Calu3 (cell line): ENCODE results near the gene FNDC3A. TPM values are rescaled to one million over a fixed set of nuclear protein-coding genes. Genes with fewer than 3 reads are reported as not detected.
"Not testable (repeated sequence)": the region's sequence is repeated elsewhere in the genome, so short reads cannot be mapped to it uniquely, and the experiment has no call there.

ENCODE experiments used
- BruUV-seq: library from RNA; stranded (reverse); fragments of 400-500 nt; replicated peaks from 2 replicates; lab custom pipeline; 2021; lab: Mats Ljungman, UMichigan
- CTCF ChIA-PET: fragments of 300-600 bp; sonication (Branson Sonifier 250); formaldehyde crosslinking; loops from one replicate; lab custom pipeline; 2022; ENCODE audit warnings: antibody characterized with exemption; lab: Charles Lee
- DNase-seq: peaks from one replicate; pipeline ENCODE4 v3.0.0; 2022
- H3K27ac Mint-ChIP-seq: one replicate; pipeline ENCODE4 v1.8.0; 2022; ENCODE audit warnings: mixed read lengths; ENCODE audit not compliant: unreplicated experiment
- H3K27me3 Mint-ChIP-seq: one replicate; pipeline ENCODE4 v1.8.0; 2022; ENCODE audit warnings: mixed read lengths; ENCODE audit not compliant: unreplicated experiment
- H3K36me3 Mint-ChIP-seq: one replicate; pipeline ENCODE4 v1.8.0; 2022; ENCODE audit warnings: mild to moderate bottlenecking, moderate library complexity, mixed read lengths; ENCODE audit not compliant: insufficient read depth, unreplicated experiment
- H3K4me1 Mint-ChIP-seq: one replicate; pipeline ENCODE4 v1.8.0; 2022; ENCODE audit warnings: mild to moderate bottlenecking, low read depth, mixed read lengths; ENCODE audit not compliant: unreplicated experiment
- H3K4me3 Mint-ChIP-seq: one replicate; pipeline ENCODE4 v1.8.0; 2022; ENCODE audit warnings: mild to moderate bottlenecking, low read depth, moderate library complexity, mixed read lengths; ENCODE audit not compliant: unreplicated experiment
- H3K9me3 Mint-ChIP-seq: one replicate; pipeline ENCODE4 v1.8.0; 2022; ENCODE audit warnings: low read depth, mixed read lengths; ENCODE audit not compliant: unreplicated experiment
- CTCF ChIP-seq: fragments of 200-600 bp; IDR thresholded peaks from one replicate; pipeline ENCODE4 v1.8.0; 2022; ENCODE audit warnings: antibody characterized with exemption; ENCODE audit not compliant: unreplicated experiment
- intact Hi-C: fragments of 100-400 bp; cut with micrococcal nuclease; formaldehyde crosslinking; loops from one replicate; pipeline ENCODE4 v1.10.0; 2022; ENCODE audit not compliant: unreplicated experiment
- total RNA-seq: library from RNA; stranded (reverse); gene quantifications from 2 replicates; pipeline ENCODE4 v1.2.3, GENCODE V29; 2022

The FNDC3A gene
- total RNA-seq, 1 experiment from 2014 or later = 36.2 TPM

GRCh38 chr13:49113526-49114286 is 138.0 kb downstream of the FNDC3A start:
- Mint-ChIP-seq H3K4me3 (peak overlapping the region; percentile 63), H3K36me3 (peaks cover 26% of the 10 kb centered on the region), H3K27ac (peak overlapping the region; percentile 86), H3K27me3 (no peaks in the 10 kb centered on the region), H3K4me1 (peaks cover 16% of the 10 kb centered on the region), H3K9me3 (no peaks in the 10 kb centered on the region)
- no peak for DNase-seq
- BruUV-seq = no TSS peak
- intact Hi-C loops = no loop called here
- no peak for TF ChIP-seq CTCF
- CTCF ChIA-PET = no interaction called here

GRCh38 chr13:49116873-49117272 is 141.2 kb downstream of the FNDC3A start:
- no TSS peak for BruUV-seq
- Mint-ChIP-seq H3K27me3 (no peaks in the 10 kb centered on the region), H3K36me3 (peaks cover 19% of the 10 kb centered on the region), H3K9me3 (peaks cover 3% of the 10 kb centered on the region), H3K27ac (no peak overlapping the region), H3K4me3 (no peak overlapping the region), H3K4me1 (peaks cover 16% of the 10 kb centered on the region)
- intact Hi-C loops = no loop called here
- CTCF ChIA-PET = no interaction called here
- no peak for DNase-seq
- TF ChIP-seq CTCF = no peak

- H3K9me3 Mint-ChIP-seq, H3K27ac Mint-ChIP-seq, intact Hi-C loops, H3K4me3 Mint-ChIP-seq, CTCF ChIA-PET, H3K27me3 Mint-ChIP-seq, DNase-seq, H3K4me1 Mint-ChIP-seq, BruUV-seq: not testable (repeated sequence)
- peaks cover 13% of the 10 kb centered on the region for H3K36me3 Mint-ChIP-seq
Measured at GRCh38 chr13:49118455-49118854, 142.7 kb downstream of the FNDC3A start.

GRCh38 chr13:49124693-49125304 is 149.1 kb downstream of the FNDC3A start:
- Mint-ChIP-seq H3K4me1 (no peaks in the 10 kb centered on the region), H3K4me3 (no peak overlapping the region), H3K27ac (no peak overlapping the region), H3K9me3 (peaks cover 3% of the 10 kb centered on the region), H3K27me3 (no peaks in the 10 kb centered on the region), H3K36me3 (no peaks in the 10 kb centered on the region)
- no peak for DNase-seq
- BruUV-seq = no TSS peak
- CTCF ChIA-PET = no interaction called here
- no peak for TF ChIP-seq CTCF
- intact Hi-C loops = no loop called here
